ENCODE measurements around the gene IDH3B.

IDH3B gene

GRCh38 chr20:2616634-2617033 is 47.4 kb downstream of the IDH3B start:
- DNase-seq, result no peak

DNA sequence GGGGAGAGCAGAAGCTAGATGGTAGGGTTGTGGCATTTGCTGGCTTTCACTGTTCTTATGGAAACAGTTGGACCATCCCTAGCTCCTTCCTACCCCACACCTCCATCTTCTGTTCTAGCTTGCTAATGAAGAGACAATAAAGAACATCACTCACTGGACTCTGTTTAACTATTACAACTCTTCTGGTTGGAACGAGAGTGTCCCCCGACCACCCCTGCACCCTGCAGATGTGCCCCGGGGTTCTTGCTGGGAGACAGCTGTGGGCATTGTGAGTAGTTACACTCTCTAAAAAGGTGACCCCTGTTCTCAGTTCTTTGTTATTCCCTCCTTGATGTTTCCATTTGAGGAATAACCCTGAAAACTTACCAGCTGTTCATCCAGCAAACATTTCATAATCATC is 51.9 kb downstream of the IDH3B start:
- no peak for DNase-seq

- peak in 2 of 3 experiments; percentile 8 to 66 for DNase-seq
Observed at GRCh38 chr20:2610941-2611720, 52.9 kb downstream of the IDH3B start.

DNA sequence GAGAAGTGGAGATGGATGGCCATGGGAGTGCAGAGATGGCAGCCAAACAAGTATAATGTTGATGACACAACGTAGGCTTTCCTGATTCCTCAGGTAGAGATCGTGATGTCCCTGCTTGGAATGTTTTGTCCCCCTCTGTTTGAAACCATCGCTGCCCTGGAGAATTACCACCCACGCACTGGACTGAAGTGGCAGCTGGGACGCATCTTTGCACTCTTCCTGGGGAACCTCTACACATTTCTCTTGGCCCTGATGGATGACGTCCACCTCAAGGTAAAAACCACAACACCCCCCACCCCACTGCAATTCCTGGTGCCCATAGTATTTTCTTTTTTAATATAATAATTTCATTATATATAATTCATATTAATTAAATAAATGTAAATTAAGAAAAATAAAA is 53.7 kb downstream of the IDH3B start:
- DNase-seq, result no peak
